ENCODE measurements around the gene SPA17. TPM values are rescaled to one million over a fixed set of nuclear protein-coding genes. Genes with fewer than 3 reads are reported as not detected.

Gene SPA17
- total RNA-seq, 4 donors from 2014 or later: 4.2 to 8.6 (median 5.8) TPM

DNA sequence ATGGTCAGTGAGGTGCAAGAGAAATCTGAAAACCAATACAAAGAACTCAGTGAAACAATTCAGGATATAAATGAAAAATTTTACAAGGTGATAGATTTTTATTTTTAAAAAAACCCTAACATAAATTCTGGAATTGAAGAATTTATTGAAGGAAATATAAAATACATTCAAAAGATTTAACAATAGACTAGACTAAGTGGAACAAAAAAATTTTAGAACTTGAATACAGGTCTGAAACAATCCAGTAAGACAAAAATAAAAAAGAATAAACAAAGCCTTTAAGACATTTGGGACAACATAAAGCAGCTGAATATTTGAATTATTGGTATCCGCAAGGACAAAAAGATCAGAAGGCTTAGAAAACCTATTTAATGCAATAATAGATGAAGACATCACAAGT, 8.7 kb downstream of the SPA17 start:
- Histone ChIP-seq H3K9me3 (peaks cover 0 to 7% (median 5%) of the 10 kb centered on the region in 4 donors), H3K36me3 (no peaks in the 10 kb centered on the region), H3K4me1 (no peaks in the 10 kb centered on the region), H3K27me3 (no peaks in the 10 kb centered on the region), H3K4me3 (no peak overlapping the region), H3K27ac (replicated peaks in 1 of 4) (no peak overlapping the region)
- TF ChIP-seq, protein P1, sequence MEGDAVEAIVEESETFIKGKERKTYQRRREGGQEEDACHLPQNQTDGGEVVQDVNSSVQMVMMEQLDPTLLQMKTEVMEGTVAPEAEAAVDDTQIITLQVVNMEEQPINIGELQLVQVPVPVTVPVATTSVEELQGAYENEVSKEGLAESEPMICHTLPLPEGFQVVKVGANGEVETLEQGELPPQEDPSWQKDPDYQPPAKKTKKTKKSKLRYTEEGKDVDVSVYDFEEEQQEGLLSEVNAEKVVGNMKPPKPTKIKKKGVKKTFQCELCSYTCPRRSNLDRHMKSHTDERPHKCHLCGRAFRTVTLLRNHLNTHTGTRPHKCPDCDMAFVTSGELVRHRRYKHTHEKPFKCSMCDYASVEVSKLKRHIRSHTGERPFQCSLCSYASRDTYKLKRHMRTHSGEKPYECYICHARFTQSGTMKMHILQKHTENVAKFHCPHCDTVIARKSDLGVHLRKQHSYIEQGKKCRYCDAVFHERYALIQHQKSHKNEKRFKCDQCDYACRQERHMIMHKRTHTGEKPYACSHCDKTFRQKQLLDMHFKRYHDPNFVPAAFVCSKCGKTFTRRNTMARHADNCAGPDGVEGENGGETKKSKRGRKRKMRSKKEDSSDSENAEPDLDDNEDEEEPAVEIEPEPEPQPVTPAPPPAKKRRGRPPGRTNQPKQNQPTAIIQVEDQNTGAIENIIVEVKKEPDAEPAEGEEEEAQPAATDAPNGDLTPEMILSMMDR (IDR thresholded peaks at IDR 0.05): no peak
- TF ChIP-seq EP300 (IDR thresholded peaks at IDR 0.05) (no peak), POLR2AphosphoS5 (IDR thresholded peaks at IDR 0.05) (no peak), POLR2A (IDR thresholded peaks at IDR 0.05; ENCODE audit: low read depth) (no peak)
- no peak for DNase-seq (ENCODE audit: extremely low spot score)
- intact Hi-C loops (cut with DNase I): no loop called here
- 100% methylated on average over 1 of the region's 1 CpG for WGBS

DNA sequence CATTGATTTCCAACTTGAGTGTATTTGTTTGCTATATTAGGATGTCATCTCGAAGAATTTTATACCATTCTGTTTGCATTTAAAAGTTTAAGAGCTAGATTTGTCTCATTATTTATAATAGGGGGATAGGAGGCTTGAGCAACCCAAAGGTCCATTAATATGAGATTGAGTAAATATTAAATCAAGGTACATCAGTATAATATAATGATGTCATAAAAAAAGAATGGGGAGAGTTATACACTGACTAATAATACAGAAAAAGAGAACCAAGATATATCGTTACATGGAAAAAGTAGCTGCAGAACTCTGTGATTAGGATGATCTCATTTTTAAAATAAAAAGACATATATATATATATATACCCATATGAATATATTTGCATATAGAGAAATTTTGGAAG, 19.4 kb downstream of the SPA17 start:
- TF ChIP-seq EP300 (IDR thresholded peaks at IDR 0.05) (no peak), POLR2AphosphoS5 (IDR thresholded peaks at IDR 0.05) (no peak), POLR2A (IDR thresholded peaks at IDR 0.05; ENCODE audit: low read depth) (no peak)
- TF ChIP-seq, protein P1 (IDR thresholded peaks at IDR 0.05): no peak

DNA sequence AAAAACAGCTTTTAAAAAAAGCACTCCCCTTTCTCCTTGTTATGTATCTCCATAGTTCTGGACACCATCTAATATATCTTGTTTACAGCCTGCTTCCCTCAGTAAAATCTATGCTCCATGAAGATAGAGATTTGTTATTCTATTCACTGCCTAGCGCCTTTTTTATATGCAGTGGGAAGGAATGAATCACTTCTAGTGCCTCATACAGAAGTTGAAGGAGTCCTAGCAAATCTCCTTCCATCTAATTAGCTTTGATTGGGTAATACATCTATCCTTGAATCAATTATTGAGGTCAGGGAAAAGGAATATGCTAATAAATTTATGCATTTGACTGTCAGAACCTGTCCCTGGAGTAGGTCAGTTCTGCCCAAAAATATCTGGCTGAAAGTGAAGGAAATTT, 25.8 kb downstream of the SPA17 start:
- peaks cover 0 to 5% (median 0%) of the 10 kb centered on the region in 4 donors for H3K9me3 ChIP-seq
- intact Hi-C loops (cut with DNase I): no loop called here
- no peak for TF ChIP-seq POLR2AphosphoS5 (IDR thresholded peaks at IDR 0.05)
- TF ChIP-seq, protein P1 (IDR thresholded peaks at IDR 0.05): no peak
- H3K4me3 ChIP-seq: no peak overlapping the region
- H3K4me1 ChIP-seq: no peaks in the 10 kb centered on the region
- DNase-seq (ENCODE audit: extremely low spot score): no peak
- 67% methylated on average over 1 of the region's 1 CpG for WGBS
- peaks cover 0 to 22% (median 0%) of the 10 kb centered on the region in 4 donors for H3K27me3 ChIP-seq
- no peak overlapping the region for H3K27ac ChIP-seq (replicated peaks in 1 of 4)
- no peaks in the 10 kb centered on the region for H3K36me3 ChIP-seq

More for the DNA sequence above, 19.4 kb downstream of the SPA17 start:
- no peaks in the 10 kb centered on the region for H3K36me3 ChIP-seq
- no peaks in the 10 kb centered on the region for H3K27me3 ChIP-seq
- no peak overlapping the region for H3K4me3 ChIP-seq
- intact Hi-C loops (cut with DNase I): no loop called here
- H3K27ac ChIP-seq (replicated peaks in 1 of 4): no peak overlapping the region
- DNase-seq (ENCODE audit: extremely low spot score): no peak
- 92% methylated on average over 2 of the region's 2 CpGs for WGBS
- no peaks in the 10 kb centered on the region for H3K9me3 ChIP-seq
- H3K4me1 ChIP-seq: no peaks in the 10 kb centered on the region

DNA sequence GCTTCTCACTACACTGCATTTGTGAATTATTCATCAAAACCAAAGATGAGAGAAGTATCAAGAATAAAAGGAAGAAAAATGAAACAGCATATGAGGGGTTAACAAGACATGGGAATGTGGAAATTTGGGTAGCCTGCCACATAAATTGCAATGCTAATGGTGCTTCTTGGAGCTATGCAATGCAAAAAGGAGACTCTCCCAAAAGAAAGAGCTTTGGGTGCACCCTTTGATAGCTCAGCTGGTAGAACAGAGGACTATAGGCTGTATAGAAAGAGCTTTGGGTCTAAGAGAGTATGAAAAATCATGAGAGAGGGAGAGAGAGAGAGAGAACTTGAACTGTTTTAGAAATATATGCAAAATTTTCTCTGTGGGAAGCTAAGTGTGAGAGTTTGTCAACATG, 26.3 kb downstream of the SPA17 start:
- intact Hi-C loops (cut with DNase I): no loop called here
- no peak for DNase-seq (ENCODE audit: extremely low spot score)

More for the DNA sequence above, 26.3 kb downstream of the SPA17 start:
- Histone ChIP-seq H3K4me1 (no peaks in the 10 kb centered on the region), H3K4me3 (no peak overlapping the region), H3K9me3 (peaks cover 0 to 5% (median 0%) of the 10 kb centered on the region in 4 donors), H3K27ac (replicated peaks in 1 of 4) (no peak overlapping the region), H3K27me3 (peaks cover 0 to 23% (median 0%) of the 10 kb centered on the region in 4 donors), H3K36me3 (no peaks in the 10 kb centered on the region)
- TF ChIP-seq POLR2A (IDR thresholded peaks at IDR 0.05; ENCODE audit: low read depth) (no peak), POLR2AphosphoS5 (IDR thresholded peaks at IDR 0.05) (no peak), EP300 (IDR thresholded peaks at IDR 0.05) (no peak)
- TF ChIP-seq, protein P1 (IDR thresholded peaks at IDR 0.05): no peak
